Measurements from ENCODE around the gene SAMD13.

The SAMD13 gene

GRCh38 chr1:84297546-84298244 lies 3.8 kb upstream of the SAMD13 start:
- no peak for DNase-seq (ENCODE audit: low read depth in 1 of 2, low spot score in 1 of 2)
- Histone ChIP-seq H3K27me3 (ENCODE audit: insufficient read depth, poor library complexity, severe bottlenecking) (no peaks in the 10 kb centered on the region), H3K4me3 (replicated peaks; ENCODE audit: insufficient read depth, low read length) (peak overlapping the region; percentile 81), H3K27ac (replicated peaks) (peak overlapping the region; percentile 95)
- TF ChIP-seq SPI1 (IDR thresholded peaks at IDR 0.05; ENCODE audit: borderline replicate concordance, low read depth) (no peak), REST (IDR thresholded peaks at IDR 0.05; ENCODE audit: insufficient replicate concordance, low read depth) (no peak), CTCF (IDR thresholded peaks at IDR 0.05; ENCODE audit: insufficient read depth, low read length) (no peak), GABPA (IDR thresholded peaks at IDR 0.05; ENCODE audit: low read depth) (no peak), POLR2AphosphoS5 (IDR thresholded peaks at IDR 0.05; ENCODE audit: low read depth) (no peak)

- Histone ChIP-seq H3K27ac (replicated peaks) (peak overlapping the region; percentile 95), H3K4me3 (replicated peaks; ENCODE audit: insufficient read depth, low read length) (peak overlapping the region; percentile 81), H3K27me3 (ENCODE audit: insufficient read depth, poor library complexity, severe bottlenecking) (no peaks in the 10 kb centered on the region)
- peak in 1 of 2 experiments; percentile 55 for DNase-seq (ENCODE audit: low read depth in 1 of 2, low spot score in 1 of 2)
- TF ChIP-seq CTCF (IDR thresholded peaks at IDR 0.05; ENCODE audit: insufficient read depth, low read length) (no peak), POLR2AphosphoS5 (IDR thresholded peaks at IDR 0.05; ENCODE audit: low read depth) (no peak; the same call in 1 of the 2 replicates), REST (IDR thresholded peaks at IDR 0.05; ENCODE audit: insufficient replicate concordance, low read depth) (no peak)
Measured at GRCh38 chr1:84298328-84298683, 3.2 kb upstream of the SAMD13 start.

GRCh38 chr1:84298684-84299535 lies 2.6 kb upstream of the SAMD13 start:
- Histone ChIP-seq H3K4me3 (replicated peaks; ENCODE audit: insufficient read depth, low read length) (peak overlapping the region; percentile 81), H3K27ac (replicated peaks) (peak overlapping the region; percentile 95), H3K27me3 (ENCODE audit: insufficient read depth, poor library complexity, severe bottlenecking) (no peaks in the 10 kb centered on the region)
- peak in 1 of 2 experiments; percentile 42 for DNase-seq (ENCODE audit: low read depth in 1 of 2, low spot score in 1 of 2)
- TF ChIP-seq REST (IDR thresholded peaks at IDR 0.05; ENCODE audit: insufficient replicate concordance, low read depth) (peak; percentile 35), GABPA (IDR thresholded peaks at IDR 0.05; ENCODE audit: low read depth) (no peak), POLR2AphosphoS5 (IDR thresholded peaks at IDR 0.05; ENCODE audit: low read depth) (peak; percentile 73; the same call in 1 of the 2 replicates)
